ENCODE measurements around the gene ZSCAN23. TPM values are rescaled to one million over a fixed set of nuclear protein-coding genes. Genes with fewer than 3 reads are reported as not detected.

The ZSCAN23 gene
- under 1 TPM in 5 of 6 experiments, not detected in 1; 0.25 to 0.73 (median 0.43) TPM for total RNA-seq
- long read RNA-seq = 0 reads

DNA sequence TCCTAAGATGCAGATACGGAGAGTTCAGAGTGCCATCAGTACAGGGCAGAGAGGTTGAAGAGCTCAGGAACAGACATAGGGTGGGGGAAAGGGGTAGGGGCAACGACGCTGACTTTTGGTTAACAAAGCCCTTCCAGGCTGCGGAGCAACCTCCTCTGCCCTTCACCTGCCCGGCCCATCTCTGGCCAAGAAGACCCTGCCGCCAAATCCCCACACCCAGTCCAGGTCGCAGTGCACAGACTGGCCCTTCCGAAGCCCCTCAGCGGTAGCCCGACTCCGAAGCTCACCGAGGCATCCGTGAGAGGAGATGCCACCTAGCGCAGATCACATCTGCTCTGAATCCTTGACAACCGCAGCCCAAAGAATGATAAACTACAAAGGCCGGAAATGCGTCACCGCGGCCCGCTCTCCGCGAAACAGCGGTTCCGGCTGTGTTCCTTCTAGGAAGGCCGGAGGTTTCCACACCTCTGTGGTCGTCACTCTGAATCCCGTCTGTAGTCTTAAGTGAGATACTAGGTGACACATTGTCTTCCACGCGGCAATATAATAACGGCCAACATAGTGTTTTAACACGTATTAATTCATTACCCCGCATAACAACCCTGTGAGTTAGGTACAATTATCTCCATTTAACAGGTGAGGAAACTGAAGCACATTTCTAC is at the start of gene ZSCAN23:
ZSCAN23 (minus strand) TSS at position 380 of the 662 bp plus-strand sequence. CDS start 7,225 bp downstream, outside the sequence.
- intact Hi-C loops (cut with DNase I) = no loop called here
- peak within 1 kb of the TSS; percentile 46 to 65 (median 46) for H3K4me3 ChIP-seq
- H3K27me3 ChIP-seq = no peaks in the 10 kb centered on the region
- H3K27ac ChIP-seq = no peak within 1 kb of the TSS
- no peaks in the 10 kb centered on the region for H3K4me1 ChIP-seq
- no peaks in the 10 kb centered on the region for H3K36me3 ChIP-seq
- WGBS (ENCODE audit: insufficient coverage, low coverage, low lambda C conversion rate, missing lambda C conversion rate) = 2% methylated on average over 21 of the region's 32 CpGs
- H3K9me3 ChIP-seq = no peaks in the 10 kb centered on the region
- peak in 2 of 3 donors; percentile 41 to 65 for DNase-seq
- TF ChIP-seq POLR2A (IDR thresholded peaks at IDR 0.05) = no peak
- TF ChIP-seq, protein P1, sequence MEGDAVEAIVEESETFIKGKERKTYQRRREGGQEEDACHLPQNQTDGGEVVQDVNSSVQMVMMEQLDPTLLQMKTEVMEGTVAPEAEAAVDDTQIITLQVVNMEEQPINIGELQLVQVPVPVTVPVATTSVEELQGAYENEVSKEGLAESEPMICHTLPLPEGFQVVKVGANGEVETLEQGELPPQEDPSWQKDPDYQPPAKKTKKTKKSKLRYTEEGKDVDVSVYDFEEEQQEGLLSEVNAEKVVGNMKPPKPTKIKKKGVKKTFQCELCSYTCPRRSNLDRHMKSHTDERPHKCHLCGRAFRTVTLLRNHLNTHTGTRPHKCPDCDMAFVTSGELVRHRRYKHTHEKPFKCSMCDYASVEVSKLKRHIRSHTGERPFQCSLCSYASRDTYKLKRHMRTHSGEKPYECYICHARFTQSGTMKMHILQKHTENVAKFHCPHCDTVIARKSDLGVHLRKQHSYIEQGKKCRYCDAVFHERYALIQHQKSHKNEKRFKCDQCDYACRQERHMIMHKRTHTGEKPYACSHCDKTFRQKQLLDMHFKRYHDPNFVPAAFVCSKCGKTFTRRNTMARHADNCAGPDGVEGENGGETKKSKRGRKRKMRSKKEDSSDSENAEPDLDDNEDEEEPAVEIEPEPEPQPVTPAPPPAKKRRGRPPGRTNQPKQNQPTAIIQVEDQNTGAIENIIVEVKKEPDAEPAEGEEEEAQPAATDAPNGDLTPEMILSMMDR (IDR thresholded peaks at IDR 0.05) = no peak
- ATAC-seq = peak; percentile 49 to 84 (median 62)

DNA sequence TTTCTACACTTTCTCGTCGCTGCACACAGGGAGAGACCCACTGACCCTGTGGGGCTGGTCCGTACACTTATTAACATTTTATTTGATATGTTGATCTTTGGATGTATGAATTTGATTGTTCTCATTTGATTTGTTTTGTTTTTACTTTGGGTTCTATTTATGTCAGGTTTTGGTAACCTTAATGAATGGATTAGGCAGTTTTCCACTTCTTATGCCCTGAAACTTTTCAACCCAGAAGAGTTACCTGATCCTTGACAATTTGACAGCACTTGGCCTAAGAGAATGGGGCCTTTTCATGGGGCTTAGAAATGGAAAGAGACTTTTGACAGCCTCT is 48.7 kb upstream of the ZSCAN23 start:
- 47% methylated on average over 3 of the region's 3 CpGs for WGBS (ENCODE audit: insufficient coverage, low coverage, low lambda C conversion rate, missing lambda C conversion rate)
- intact Hi-C loops (cut with DNase I) = no loop called here

DNA sequence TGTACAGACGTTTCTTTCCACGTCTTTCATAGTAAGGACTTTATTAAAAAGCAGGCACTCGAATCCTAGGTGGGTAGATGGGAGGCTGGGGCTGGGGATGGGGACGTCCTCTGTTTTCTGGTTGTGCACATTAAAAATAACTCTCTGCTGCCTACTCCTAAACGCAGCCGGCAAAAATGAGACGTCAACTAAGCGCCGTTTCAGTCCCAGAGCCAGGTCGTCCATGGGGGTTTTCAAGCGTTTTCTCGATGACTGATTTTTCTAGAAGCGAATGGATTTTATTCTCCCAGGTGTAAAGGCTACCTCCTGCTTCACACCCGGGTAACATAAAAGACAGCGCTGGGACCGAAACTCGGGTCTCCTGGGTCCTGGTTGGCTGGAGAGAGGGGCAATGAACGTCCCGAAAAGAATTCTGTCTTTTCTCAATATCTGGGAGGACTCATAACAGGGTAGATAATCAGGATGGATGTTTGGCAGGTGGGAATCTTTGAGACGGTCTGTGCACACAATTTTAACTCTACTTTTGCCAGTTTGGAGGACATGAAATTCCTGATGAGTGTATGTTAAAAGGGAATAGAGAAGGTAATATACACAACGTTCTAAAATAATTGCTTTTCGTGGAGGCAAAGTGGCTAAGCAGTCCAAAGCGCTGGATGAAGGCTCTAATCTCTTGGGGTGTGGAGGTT is 47.1 kb upstream of the ZSCAN23 start:
- ATAC-seq = no peak
- no peak overlapping the region for H3K27ac ChIP-seq

More for the DNA sequence above, 48.7 kb upstream of the ZSCAN23 start:
- Histone ChIP-seq H3K4me1 (no peaks in the 10 kb centered on the region), H3K36me3 (no peaks in the 10 kb centered on the region), H3K27ac (no peak overlapping the region), H3K9me3 (no peaks in the 10 kb centered on the region), H3K4me3 (no peak overlapping the region), H3K27me3 (peaks cover 0 to 4% of the 10 kb centered on the region in 2 donors)
- no peak for DNase-seq
- ATAC-seq = no peak
- TF ChIP-seq, protein P1 (IDR thresholded peaks at IDR 0.05) = no peak
- no peak for TF ChIP-seq POLR2A (IDR thresholded peaks at IDR 0.05)

DNA sequence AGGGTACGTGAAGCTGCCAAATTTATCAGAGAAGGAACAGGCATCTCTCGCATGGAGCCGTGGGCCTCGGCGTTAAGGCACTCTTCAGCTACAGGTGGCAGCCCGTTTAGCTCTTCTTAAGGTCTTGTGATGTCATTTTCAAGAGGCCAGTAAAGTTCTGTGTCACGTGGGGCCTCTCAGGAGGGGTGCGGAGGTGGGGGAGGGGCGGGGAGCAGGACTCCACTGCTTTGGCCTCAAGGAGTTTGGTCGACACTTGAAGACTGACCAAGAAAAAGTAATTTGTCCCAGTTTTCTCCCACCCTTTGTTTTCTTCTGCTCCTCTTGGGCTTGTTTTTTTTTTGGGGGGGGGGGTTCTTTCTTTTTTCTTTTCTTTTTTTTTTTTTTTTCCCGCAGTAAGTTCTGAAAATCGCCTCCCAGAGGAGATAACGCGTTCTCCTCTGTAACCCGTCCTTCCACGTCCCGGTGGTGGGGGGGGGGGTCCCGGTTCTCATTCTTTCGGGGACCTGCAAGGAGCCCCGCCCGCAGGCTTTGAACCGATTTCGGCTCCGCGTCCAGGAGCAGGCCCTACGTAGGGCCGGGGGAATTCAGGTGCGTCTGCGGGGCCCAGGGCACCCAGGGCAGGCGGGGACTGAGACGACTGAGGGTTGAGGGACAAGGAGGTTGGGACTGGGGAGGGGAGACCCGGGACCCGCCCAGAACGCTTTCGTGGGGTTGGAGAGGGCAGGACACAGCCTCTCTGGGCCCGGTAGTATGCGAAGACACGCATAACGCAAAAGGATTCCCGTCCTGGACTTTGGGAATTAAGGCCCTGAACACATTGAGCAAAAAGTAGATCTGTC is 46.3 kb upstream of the ZSCAN23 start:
- intact Hi-C loops (cut with DNase I) = no loop called here
- no peaks in the 10 kb centered on the region for H3K4me1 ChIP-seq
- H3K27ac ChIP-seq = no peak overlapping the region
- H3K36me3 ChIP-seq = no peaks in the 10 kb centered on the region
- 5% methylated on average over 20 of the region's 40 CpGs for WGBS (ENCODE audit: insufficient coverage, low coverage, low lambda C conversion rate, missing lambda C conversion rate)
- peaks cover 0 to 4% of the 10 kb centered on the region in 2 donors for H3K27me3 ChIP-seq
- ATAC-seq (peak in 3 of 4 donors; percentile 20 to 35 (median 26)), DNase-seq (peak in 1 of 3 donors; percentile 29)
- peak overlapping the region in 1 of 3 donors; percentile 21 for H3K4me3 ChIP-seq
- no peak for TF ChIP-seq POLR2A (IDR thresholded peaks at IDR 0.05)
- TF ChIP-seq, protein P1 (IDR thresholded peaks at IDR 0.05) = no peak
- no peaks in the 10 kb centered on the region for H3K9me3 ChIP-seq

More for the DNA sequence above, 47.1 kb upstream of the ZSCAN23 start:
- intact Hi-C loops (cut with DNase I) = no loop called here
- Histone ChIP-seq H3K9me3 (no peaks in the 10 kb centered on the region), H3K4me3 (no peak overlapping the region), H3K27me3 (peaks cover 0 to 4% of the 10 kb centered on the region in 2 donors), H3K36me3 (no peaks in the 10 kb centered on the region), H3K4me1 (no peaks in the 10 kb centered on the region)
- WGBS (ENCODE audit: insufficient coverage, low coverage, low lambda C conversion rate, missing lambda C conversion rate) = 13% methylated on average over 22 of the region's 23 CpGs
- no peak for DNase-seq
- TF ChIP-seq POLR2A (IDR thresholded peaks at IDR 0.05) = no peak
- TF ChIP-seq, protein P1 (IDR thresholded peaks at IDR 0.05) = no peak

Measured in right lobe of liver (tissue), 6 donors.